AG04449 (cell line): ENCODE results near the gene BTBD2.

Source experiments
- CTCF ChIA-PET: fragments of 350-600 bp; formaldehyde crosslinking; extraction: SDS; loops from one replicate; lab custom pipeline; 2021; ENCODE audit warnings: antibody characterized with exemption; lab: Yijun Ruan, JAX
- POLR2A ChIA-PET: fragments of 400-600, 350-600 bp; formaldehyde crosslinking; extraction: SDS; loops from one replicate; lab custom pipeline; 2020; ENCODE audit warnings: antibody characterized with exemption, inconsistent platforms; lab: Yijun Ruan, JAX
- DNase-seq: peaks from one replicate; pipeline ENCODE4 v3.0.0-alpha.2; 2010; ENCODE audit warnings: low read depth, low spot score
- H3K4me3 ChIP-seq: 2 replicates; pipeline ENCODE4 v1.5.1; 2011; ENCODE audit warnings: low read depth, mild to moderate bottlenecking, control low read depth, low read length
- CTCF ChIP-seq: IDR thresholded peaks from one replicate; pipeline ENCODE4 v1.5.1; 2011; ENCODE audit warnings: mild to moderate bottlenecking, moderate library complexity, low read length, control low read depth, inconsistent platforms; ENCODE audit not compliant: insufficient read depth; ENCODE audit errors: missing control alignments

Gene BTBD2

DNA sequence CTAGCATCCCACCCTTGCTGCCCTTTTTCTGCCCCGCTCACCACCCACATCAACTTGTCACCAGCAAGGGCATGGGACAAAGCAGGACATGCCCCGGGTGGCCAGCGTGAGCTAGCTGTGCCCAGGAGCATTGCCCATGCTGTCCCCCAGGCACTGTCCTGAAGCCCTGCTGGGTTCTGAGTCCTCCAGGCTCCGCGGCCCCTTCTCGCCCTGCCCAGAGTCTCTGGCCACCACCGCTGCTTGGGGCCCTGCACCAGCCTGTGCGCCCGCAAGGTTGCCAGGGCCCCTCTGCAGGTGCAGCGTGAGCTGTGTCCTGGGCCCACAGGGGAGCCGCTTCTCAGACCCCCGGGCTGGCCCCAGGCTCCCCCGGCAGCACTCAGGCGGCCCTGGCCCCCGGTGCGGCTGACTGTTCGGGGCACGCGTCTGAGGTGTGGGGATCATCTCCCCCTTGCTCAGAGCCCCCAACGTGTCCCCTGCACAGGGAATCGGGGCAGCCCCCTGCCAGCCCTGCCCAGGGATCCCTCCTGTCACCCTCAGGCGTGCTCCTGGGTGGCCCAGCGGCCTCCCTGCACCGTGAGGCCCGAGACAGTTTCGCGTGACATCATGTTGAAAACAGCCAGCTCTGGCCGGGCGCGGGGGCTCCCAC, 70.5 kb downstream of the BTBD2 start:
- POLR2A ChIA-PET: interaction anchor here (0.7 kb wide), 1 partner anchor 112 kb away, joined by 3 read pairs; no protein-coding TSS in a partner anchor

GRCh38 chr19:1944088-1944915, 71.2 kb downstream of the BTBD2 start:
- H3K4me3 ChIP-seq: no peak overlapping the region
- ChIA-PET CTCF (interaction anchor here (1.6 kb wide), 1 partner anchor 14 kb away, joined by 7 read pairs; no protein-coding TSS in a partner anchor), POLR2A (no interaction called here)
- no peak for TF ChIP-seq CTCF
- no peak for DNase-seq

More for the DNA sequence above, 70.5 kb downstream of the BTBD2 start:
- no peak overlapping the region for H3K4me3 ChIP-seq
- TF ChIP-seq CTCF: no peak
- CTCF ChIA-PET: interaction anchor here (0.8 to 1.2 kb wide), 3 partner anchors 11 to 125 kb away, joined by 3 read pairs; no protein-coding TSS in a partner anchor
- no peak for DNase-seq

DNA sequence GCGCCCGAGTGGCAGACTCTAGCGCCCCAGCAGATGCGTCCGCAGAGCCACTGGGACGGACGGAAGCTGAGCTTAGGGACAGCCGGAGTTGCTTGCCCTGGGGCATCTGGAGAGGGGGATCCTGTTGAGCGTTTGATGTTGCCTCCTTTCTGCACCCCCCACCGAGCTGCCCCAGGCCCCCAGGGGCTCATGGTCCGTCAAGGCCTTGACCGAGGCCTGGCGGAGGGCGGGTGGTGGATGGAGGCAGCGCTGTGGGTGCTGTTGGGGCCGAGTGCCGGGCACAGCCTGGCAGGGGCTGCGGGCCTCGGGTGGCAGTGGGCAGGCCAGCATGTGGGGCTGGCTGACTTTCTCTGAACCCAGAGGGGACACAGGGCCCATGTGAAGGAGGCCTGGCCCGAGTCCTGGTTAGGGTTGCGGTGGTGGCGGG, 71.8 kb downstream of the BTBD2 start:
- ChIA-PET POLR2A (no interaction called here), CTCF (interaction anchor here (1.6 to 2.2 kb wide), 2 partner anchors 14 to 16 kb away, joined by 7 to 10 read pairs; no protein-coding TSS in a partner anchor)
- no peak overlapping the region for H3K4me3 ChIP-seq
- no peak for DNase-seq
- no peak for TF ChIP-seq CTCF

GRCh38 chr19:1942934-1943555, 72.5 kb downstream of the BTBD2 start:
- TF ChIP-seq CTCF: no peak
- POLR2A ChIA-PET: no interaction called here
- DNase-seq: no peak
- CTCF ChIA-PET: interaction anchor here (1.6 to 2.2 kb wide), 2 partner anchors 13 to 15 kb away, joined by 7 to 10 read pairs; no protein-coding TSS in a partner anchor
- peak overlapping the region; percentile 84 for H3K4me3 ChIP-seq

- no peak for TF ChIP-seq CTCF
- peak overlapping the region; percentile 84 for H3K4me3 ChIP-seq
- POLR2A ChIA-PET: no interaction called here
- DNase-seq: no peak
- CTCF ChIA-PET: interaction anchor here (1.2 to 2.2 kb wide), 2 partner anchors 12 to 14 kb away, joined by 5 to 10 read pairs; no protein-coding TSS in a partner anchor
These were observed 73.2 kb downstream of the BTBD2 start for GRCh38 chr19:1942078-1942933.
